Measurements from ENCODE around the gene NAP1L4. TPM values are rescaled to one million over a fixed set of nuclear protein-coding genes. Genes with fewer than 3 reads are reported as not detected.

The NAP1L4 gene
- total RNA-seq, 2 experiments from 2014 or later: 262 to 285 TPM

DNA sequence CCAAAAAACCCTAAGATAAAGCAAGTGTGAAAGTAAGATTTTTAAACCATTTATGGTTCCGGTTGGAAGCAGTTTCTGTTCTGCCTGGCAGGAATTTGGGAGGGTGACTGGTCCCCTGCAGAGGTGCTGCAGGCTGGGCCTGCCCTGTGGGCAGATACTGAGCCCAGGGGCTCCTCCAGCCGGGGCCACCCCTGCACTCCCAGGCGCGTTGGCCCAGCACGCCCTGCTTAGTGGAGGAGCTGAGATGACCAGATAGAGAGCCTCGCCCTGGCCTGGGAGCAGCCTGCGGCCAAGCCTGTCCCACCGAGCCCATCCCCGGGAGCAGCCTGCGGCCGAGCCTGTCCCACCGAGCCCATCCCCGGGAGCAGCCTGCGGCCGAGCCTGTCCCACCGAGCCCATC lies 70.9 kb downstream of the NAP1L4 start:
- Mint-ChIP-seq H3K27ac (no peak overlapping the region), H3K27me3 (no peaks in the 10 kb centered on the region), H3K4me1 (ENCODE audit: low read depth) (no peaks in the 10 kb centered on the region), H3K36me3 (ENCODE audit: low read depth) (no peaks in the 10 kb centered on the region), H3K4me3 (no peak overlapping the region), H3K9me3 (no peaks in the 10 kb centered on the region)
- ChIA-PET CTCF (no interaction called here), POLR2A (no interaction called here)
- ATAC-seq (ENCODE audit: poor library complexity): no peak
- no peak for DNase-seq
- intact Hi-C loops (cut with DNase I, micrococcal nuclease): no loop called here
- no peaks in the 10 kb centered on the region for H3K27me3 ChIP-seq (ENCODE audit: control insufficient read depth in 1 of 2, insufficient read depth in 2 of 2, low read length in 2 of 2)
- H3K27ac ChIP-seq (ENCODE audit: low read depth in 1 of 2, low read length in 2 of 2): no peak overlapping the region
- no peak overlapping the region for H3K4me3 ChIP-seq (ENCODE audit: low read length)
- no peaks in the 10 kb centered on the region for H3K36me3 ChIP-seq (ENCODE audit: insufficient read depth, low read length)
- no peaks in the 10 kb centered on the region for H3K4me1 ChIP-seq (ENCODE audit: insufficient read depth, low read length)
- TF ChIP-seq, protein P1, sequence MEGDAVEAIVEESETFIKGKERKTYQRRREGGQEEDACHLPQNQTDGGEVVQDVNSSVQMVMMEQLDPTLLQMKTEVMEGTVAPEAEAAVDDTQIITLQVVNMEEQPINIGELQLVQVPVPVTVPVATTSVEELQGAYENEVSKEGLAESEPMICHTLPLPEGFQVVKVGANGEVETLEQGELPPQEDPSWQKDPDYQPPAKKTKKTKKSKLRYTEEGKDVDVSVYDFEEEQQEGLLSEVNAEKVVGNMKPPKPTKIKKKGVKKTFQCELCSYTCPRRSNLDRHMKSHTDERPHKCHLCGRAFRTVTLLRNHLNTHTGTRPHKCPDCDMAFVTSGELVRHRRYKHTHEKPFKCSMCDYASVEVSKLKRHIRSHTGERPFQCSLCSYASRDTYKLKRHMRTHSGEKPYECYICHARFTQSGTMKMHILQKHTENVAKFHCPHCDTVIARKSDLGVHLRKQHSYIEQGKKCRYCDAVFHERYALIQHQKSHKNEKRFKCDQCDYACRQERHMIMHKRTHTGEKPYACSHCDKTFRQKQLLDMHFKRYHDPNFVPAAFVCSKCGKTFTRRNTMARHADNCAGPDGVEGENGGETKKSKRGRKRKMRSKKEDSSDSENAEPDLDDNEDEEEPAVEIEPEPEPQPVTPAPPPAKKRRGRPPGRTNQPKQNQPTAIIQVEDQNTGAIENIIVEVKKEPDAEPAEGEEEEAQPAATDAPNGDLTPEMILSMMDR (IDR thresholded peaks at IDR 0.05): no peak
- H3K9me3 ChIP-seq (ENCODE audit: control insufficient read depth in 1 of 2, insufficient read depth in 1 of 2, low read length in 2 of 2): no peaks in the 10 kb centered on the region

DNA sequence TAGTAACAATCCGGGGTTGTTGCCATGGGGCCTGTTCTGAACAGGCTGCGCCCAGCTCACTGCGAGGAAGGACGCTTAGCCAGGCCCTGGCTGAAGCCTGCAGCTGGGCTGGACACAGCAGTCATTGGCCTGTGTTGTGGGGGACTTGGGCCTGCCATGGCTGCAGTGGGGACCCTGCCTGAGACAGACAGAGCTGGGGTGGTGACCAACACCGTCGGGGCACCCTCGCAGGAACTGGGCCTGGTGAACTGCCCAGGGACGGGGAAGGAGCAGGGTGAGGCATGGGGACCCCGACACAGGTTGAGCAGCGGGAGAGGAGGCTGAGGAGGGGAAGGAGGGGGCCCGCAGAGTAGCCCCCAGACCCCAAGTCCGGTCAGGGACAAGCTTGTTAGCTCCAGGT lies 71.8 kb downstream of the NAP1L4 start:
- TF ChIP-seq, protein P1 (IDR thresholded peaks at IDR 0.05): no peak
- H3K36me3 ChIP-seq (ENCODE audit: insufficient read depth, low read length): no peaks in the 10 kb centered on the region
- no peaks in the 10 kb centered on the region for H3K9me3 ChIP-seq (ENCODE audit: control insufficient read depth in 1 of 2, insufficient read depth in 1 of 2, low read length in 2 of 2)
- H3K4me3 ChIP-seq (ENCODE audit: low read length): no peak overlapping the region
- no peaks in the 10 kb centered on the region for H3K9me3 Mint-ChIP-seq
- no peak for ATAC-seq (ENCODE audit: poor library complexity)
- H3K27me3 Mint-ChIP-seq: no peaks in the 10 kb centered on the region
- intact Hi-C loops (cut with DNase I, micrococcal nuclease): no loop called here
- POLR2A ChIA-PET: no interaction called here
- CTCF ChIA-PET: interaction anchor here (0.7 to 1.5 kb wide), 2 partner anchors 10 to 15 kb away, joined by 3 to 4 read pairs; no protein-coding TSS in a partner anchor
- H3K4me1 ChIP-seq (ENCODE audit: insufficient read depth, low read length): no peaks in the 10 kb centered on the region
- no peak overlapping the region for H3K4me3 Mint-ChIP-seq
- H3K27me3 ChIP-seq (ENCODE audit: control insufficient read depth in 1 of 2, insufficient read depth in 2 of 2, low read length in 2 of 2): no peaks in the 10 kb centered on the region
- H3K27ac Mint-ChIP-seq: no peak overlapping the region
- no peak for DNase-seq
- no peaks in the 10 kb centered on the region for H3K4me1 Mint-ChIP-seq (ENCODE audit: low read depth)
- H3K36me3 Mint-ChIP-seq (ENCODE audit: low read depth): no peaks in the 10 kb centered on the region
- H3K27ac ChIP-seq (ENCODE audit: low read depth in 1 of 2, low read length in 2 of 2): no peak overlapping the region

DNA sequence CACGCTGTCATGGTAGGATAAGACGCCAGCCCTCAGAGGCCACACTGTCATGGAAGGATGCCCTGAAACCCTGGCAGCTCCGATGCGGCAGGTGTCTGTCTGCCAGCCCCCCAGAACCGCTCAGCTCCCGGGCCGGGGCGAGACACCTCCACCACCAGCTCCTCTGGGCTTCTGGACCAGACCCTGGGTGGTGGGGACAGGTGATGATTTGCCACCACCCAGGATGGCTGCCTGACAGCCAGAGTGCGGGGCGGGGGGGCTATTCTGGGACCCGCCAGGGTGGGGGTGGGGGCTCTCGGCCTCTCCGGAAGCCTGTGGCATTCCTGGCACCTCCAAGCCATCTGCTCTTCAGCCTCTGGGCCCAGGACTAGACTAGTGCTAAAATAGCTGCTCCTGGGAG lies 72.3 kb downstream of the NAP1L4 start:
- H3K36me3 Mint-ChIP-seq (ENCODE audit: low read depth): no peaks in the 10 kb centered on the region
- no peak overlapping the region for H3K4me3 Mint-ChIP-seq
- TF ChIP-seq, protein P1 (IDR thresholded peaks at IDR 0.05): no peak
- ChIA-PET CTCF (interaction anchor here (1.5 kb wide), 1 partner anchor 10 kb away, joined by 4 read pairs; no protein-coding TSS in a partner anchor), POLR2A (no interaction called here)
- no peaks in the 10 kb centered on the region for H3K27me3 ChIP-seq (ENCODE audit: control insufficient read depth in 1 of 2, insufficient read depth in 2 of 2, low read length in 2 of 2)
- ATAC-seq (ENCODE audit: poor library complexity): no peak
- H3K4me1 Mint-ChIP-seq (ENCODE audit: low read depth): no peaks in the 10 kb centered on the region
- H3K9me3 Mint-ChIP-seq: no peaks in the 10 kb centered on the region
- H3K27ac ChIP-seq (ENCODE audit: low read depth in 1 of 2, low read length in 2 of 2): no peak overlapping the region
- intact Hi-C loops (cut with DNase I, micrococcal nuclease): no loop called here
- H3K9me3 ChIP-seq (ENCODE audit: control insufficient read depth in 1 of 2, insufficient read depth in 1 of 2, low read length in 2 of 2): no peaks in the 10 kb centered on the region
- no peak overlapping the region for H3K4me3 ChIP-seq (ENCODE audit: low read length)
- no peaks in the 10 kb centered on the region for H3K4me1 ChIP-seq (ENCODE audit: insufficient read depth, low read length)
- no peak overlapping the region for H3K27ac Mint-ChIP-seq
- no peaks in the 10 kb centered on the region for H3K27me3 Mint-ChIP-seq
- DNase-seq: no peak
- no peaks in the 10 kb centered on the region for H3K36me3 ChIP-seq (ENCODE audit: insufficient read depth, low read length)
